GM23248 (cell line): ENCODE measurements around the gene SLC22A3.

ENCODE experiments used
- EZH2 ChIP-seq: fragments of 200-600 bp; sonication (generic); IDR thresholded peaks from 2 replicates; pipeline ENCODE4 v1.6.1; 2018; ENCODE audit warnings: antibody characterized with exemption, mild to moderate bottlenecking; ENCODE audit not compliant: insufficient read depth, poor library complexity, severe bottlenecking
- EZH2phosphoT487 ChIP-seq: fragments of 200-600 bp; sonication (generic); IDR thresholded peaks from 2 replicates; pipeline ENCODE4 v1.6.1; 2018; ENCODE audit warnings: antibody characterized with exemption, moderate library complexity, mild to moderate bottlenecking, low read depth; ENCODE audit not compliant: insufficient read depth

- no peak for TF ChIP-seq EZH2
- TF ChIP-seq EZH2phosphoT487 = no peak
Observed at GRCh38 chr6:160301339-160301738, 46.8 kb upstream of the SLC22A3 start.
